Activated naive CD8-positive, alpha-beta T cell (primary cell): Measurements from ENCODE around the gene CDC42BPG.

Experiments
- H3K27ac Mint-ChIP-seq: one replicate; pipeline ENCODE4 v1.8.0; 2021; ENCODE audit warnings: mixed read lengths
- H3K27me3 Mint-ChIP-seq: one replicate; pipeline ENCODE4 v1.8.0; 2021; ENCODE audit warnings: mixed read lengths
- H3K36me3 Mint-ChIP-seq: one replicate; pipeline ENCODE4 v1.8.0; 2021; ENCODE audit warnings: mixed read lengths
- H3K4me1 Mint-ChIP-seq: one replicate; pipeline ENCODE4 v1.8.0; 2021; ENCODE audit warnings: low read depth, mixed read lengths
- H3K4me3 Mint-ChIP-seq: one replicate; pipeline ENCODE4 v1.8.0; 2021; ENCODE audit warnings: mild to moderate bottlenecking, mixed read lengths
- H3K9me3 Mint-ChIP-seq: one replicate; pipeline ENCODE4 v1.8.0; 2021; ENCODE audit warnings: low read depth, mixed read lengths

The CDC42BPG gene

DNA sequence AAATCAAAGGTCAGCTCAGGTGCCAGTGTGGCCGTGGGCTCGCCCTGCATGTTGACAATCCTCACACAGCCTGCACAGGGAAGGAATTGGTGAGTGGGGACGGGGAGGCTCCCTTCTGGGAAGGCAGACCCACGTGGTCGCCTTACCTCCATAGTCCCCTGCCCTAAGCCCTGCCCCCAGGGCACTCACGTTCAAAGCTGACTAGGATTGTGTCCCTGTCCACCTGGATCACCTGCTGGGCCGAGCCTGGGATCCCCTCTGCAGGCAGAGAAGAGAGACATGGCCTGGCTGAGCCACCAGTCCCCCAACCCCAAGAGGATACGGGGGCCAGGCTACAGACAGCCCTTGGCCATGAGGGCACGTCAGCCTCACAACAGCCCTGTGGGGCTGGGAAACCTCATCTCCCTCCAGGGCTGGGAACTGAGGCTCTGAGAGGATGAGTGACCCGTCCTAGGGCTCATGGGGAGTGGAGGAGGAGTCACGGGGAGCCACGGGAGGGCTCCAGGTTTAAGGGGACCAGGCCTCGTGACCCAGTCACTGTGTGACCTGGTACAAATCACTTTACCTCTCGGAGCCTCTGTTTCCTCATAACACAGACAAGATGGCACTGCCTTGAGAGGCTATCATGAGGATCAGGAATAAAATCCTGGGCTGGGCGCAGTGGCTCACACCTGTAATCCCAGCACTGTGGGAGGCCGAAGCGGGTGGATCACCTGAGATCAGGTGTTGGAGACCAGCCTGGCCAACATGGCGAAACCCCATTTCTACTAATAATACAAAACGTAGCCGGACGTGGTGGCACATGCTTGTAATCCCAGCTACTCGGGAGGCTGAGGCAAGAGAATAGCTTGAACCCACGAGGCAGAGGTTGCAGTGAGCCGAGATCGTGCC, 54.0 kb downstream of the CDC42BPG start:
- Mint-ChIP-seq H3K27ac (no peak overlapping the region), H3K4me3 (no peak overlapping the region), H3K27me3 (no peaks in the 10 kb centered on the region), H3K36me3 (no peaks in the 10 kb centered on the region), H3K4me1 (peaks cover 25% of the 10 kb centered on the region), H3K9me3 (no peaks in the 10 kb centered on the region)

DNA sequence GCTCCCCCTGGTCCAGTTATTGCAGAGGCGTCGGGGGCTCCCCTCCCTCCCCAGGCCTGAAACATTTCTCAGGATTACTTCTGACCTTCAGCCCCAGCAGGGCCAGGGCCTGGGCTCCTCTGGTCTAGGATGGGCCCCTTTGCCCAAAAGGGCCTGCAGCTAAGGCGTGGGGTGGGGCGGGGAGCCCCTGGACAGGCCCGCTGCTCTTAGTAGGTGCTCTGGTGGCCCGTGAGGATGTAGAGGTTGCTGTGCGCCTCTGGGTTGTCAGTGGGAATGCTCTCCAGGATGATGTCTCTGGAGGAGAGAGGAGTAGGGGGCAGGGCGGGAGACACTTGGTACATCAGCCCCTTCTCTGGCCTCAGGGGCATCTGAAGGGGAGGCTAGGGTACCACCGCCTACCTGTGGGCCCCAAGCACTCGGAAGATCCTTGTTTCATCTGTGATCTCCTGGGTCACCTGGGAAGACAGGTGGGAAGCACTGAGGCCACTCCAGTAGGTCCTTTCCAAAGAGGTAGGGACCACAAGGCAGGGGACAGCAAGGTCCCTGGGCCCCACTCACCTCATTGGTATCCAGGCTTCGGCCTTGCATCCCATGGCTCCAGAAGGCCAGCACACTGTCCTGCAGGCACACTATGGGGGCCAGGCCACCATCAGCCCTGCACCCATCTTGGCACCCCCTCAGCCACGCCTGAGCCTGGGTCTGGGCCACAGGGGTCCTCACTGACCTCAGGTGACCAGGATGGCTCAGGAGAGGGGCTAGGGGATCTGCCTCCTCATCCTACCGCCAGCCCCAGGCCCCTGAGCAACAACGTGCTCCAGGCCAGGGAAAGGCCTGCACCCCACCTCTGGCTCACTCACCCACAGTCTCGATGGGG, 54.9 kb downstream of the CDC42BPG start:
- peaks cover 23% of the 10 kb centered on the region for H3K4me1 Mint-ChIP-seq
- no peak overlapping the region for H3K4me3 Mint-ChIP-seq
- H3K27me3 Mint-ChIP-seq = no peaks in the 10 kb centered on the region
- no peaks in the 10 kb centered on the region for H3K9me3 Mint-ChIP-seq
- H3K27ac Mint-ChIP-seq = no peak overlapping the region
- peaks cover 2% of the 10 kb centered on the region for H3K36me3 Mint-ChIP-seq

DNA sequence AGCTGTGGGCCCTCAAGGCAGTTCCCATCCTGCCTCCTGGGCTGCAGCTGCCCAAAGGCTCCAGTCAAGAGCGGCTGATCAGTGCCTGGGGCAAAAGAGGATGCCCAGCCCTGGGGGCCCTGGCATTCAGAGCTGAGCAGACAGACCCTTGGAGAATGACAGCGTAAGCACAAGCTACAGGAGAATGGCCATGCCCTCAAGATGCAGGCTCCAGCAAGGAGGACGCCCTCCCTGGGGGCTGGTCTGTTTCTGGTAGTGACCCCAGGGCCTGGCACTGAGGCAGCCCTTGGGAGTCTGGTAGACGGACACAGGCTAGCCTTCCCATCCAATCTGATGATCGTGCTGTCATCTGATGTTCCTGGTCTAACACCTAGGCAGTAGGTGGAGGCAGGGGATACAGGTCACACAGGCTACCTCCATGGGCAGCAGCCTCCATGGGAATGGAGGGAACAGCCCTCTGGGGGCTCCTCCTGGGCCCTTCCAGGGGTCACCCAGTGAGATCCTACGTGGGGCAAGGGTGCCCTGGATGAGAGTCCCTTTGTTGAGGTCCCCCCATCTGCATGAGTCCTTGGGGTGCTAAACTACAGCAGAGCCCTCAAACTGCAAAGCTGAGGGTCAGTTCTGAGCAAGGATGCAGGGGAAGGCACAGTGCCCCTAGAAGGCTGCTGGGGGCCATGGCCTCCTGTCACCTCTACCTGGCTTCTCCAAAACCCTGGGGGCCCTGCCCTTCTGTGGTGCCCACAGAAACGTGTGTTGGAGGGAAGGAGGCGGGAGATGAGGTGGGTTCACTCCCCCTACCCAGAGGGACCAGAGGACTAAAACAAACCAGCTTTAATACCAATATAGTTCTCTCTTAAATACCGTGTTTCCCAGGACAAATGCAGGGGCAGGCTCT, 55.9 kb downstream of the CDC42BPG start:
- Mint-ChIP-seq H3K4me3 (no peak overlapping the region), H3K36me3 (peaks cover 2% of the 10 kb centered on the region), H3K27me3 (no peaks in the 10 kb centered on the region), H3K27ac (no peak overlapping the region), H3K4me1 (peaks cover 15% of the 10 kb centered on the region), H3K9me3 (no peaks in the 10 kb centered on the region)

DNA sequence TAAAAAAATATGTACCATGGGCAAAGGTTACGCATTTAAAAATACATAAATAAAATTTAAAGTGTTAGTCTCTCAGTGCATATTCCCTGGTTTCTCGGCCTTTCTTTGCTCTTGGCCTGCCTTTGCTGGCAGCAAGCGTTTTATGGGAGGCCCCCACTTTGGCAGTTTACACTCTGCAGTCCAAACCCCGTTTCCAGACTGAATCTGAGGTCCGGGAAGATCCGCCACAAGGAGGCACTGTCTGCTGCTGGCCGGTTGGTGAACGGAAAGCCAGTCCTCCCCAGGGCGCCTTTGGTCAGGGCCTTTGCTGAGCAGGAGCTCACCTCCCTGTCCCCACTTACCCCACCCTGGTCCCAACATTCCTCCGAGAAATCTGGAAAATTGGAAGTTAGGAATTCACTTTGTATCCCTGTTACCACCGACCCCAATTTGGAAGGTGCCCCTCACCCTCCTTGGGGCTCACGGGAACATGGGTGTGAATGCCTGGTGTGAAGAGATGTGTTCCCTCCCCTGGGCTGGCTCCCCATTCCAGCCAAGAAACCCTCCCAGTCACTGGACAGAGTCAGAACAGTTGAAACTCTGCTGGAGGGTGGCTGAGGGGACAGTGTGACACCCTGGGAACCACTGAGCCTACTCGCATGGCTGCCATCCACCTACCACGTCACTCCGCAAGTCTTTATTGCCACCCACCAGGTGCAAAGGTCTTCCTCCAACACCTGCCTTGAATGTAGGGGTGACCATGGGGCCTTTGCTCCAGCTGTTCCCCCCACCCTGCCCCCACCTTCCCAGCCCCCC, 56.7 kb downstream of the CDC42BPG start:
- H3K4me1 Mint-ChIP-seq = peaks cover 11% of the 10 kb centered on the region
- H3K27ac Mint-ChIP-seq = no peak overlapping the region
- peaks cover 2% of the 10 kb centered on the region for H3K36me3 Mint-ChIP-seq
- no peaks in the 10 kb centered on the region for H3K9me3 Mint-ChIP-seq
- H3K4me3 Mint-ChIP-seq = no peak overlapping the region
- H3K27me3 Mint-ChIP-seq = no peaks in the 10 kb centered on the region

DNA sequence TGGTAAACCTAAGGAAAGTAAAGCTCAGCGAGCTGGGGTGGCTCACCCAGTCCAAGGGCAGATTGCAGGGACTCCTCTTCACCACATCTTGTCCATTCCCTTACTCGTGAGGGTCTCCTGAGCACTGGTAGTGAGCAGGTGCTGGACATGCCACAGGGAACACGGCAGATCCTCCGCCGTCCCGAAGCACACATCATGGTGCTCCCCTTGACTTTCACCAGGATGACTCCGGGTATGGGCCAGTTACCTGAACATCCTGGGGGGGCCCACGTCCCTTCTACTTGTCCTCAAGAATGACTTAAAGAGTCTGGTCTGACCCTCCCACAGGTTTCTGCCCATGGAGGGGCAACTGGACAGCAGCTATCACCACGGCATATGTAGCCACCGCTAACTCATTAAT, 58.1 kb downstream of the CDC42BPG start:
- no peak overlapping the region for H3K4me3 Mint-ChIP-seq
- H3K27ac Mint-ChIP-seq = no peak overlapping the region

DNA sequence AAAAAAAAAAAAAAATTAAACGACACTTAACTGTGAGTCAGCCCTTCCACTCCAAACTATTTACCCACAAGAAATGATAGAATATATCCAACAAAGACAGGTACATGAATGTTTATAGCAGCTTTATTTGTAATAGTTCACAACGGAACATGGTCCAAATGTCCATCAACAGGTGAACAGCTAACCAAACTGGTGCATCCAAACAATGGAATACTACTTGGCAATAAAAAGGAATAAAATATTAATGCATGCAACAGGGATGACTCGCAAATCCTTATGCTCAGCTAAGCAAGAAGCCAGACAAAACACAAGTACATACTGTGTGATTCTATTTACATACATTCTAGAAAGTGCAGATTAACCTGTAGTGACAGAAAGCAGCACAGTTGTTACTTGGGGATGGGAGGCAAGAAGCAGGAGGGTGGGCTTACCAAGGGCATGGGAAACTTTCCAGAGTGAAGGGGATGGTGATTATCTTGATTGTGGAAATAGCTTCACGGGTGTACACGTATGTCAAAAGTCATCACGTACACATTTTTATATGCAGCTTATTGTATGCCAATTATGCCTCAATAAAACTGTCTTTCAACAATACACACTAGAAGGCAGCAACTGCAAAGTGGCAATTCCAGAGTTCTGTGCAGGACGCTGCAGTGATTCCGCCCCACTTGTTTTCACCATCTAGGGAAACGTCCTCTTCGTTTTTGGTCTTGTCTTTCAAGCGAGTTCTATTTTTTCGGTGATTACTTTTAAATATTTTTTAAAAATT, 59.5 kb downstream of the CDC42BPG start:
- H3K27ac Mint-ChIP-seq = peak overlapping the region; percentile 30
- H3K9me3 Mint-ChIP-seq = no peaks in the 10 kb centered on the region
- H3K36me3 Mint-ChIP-seq = peaks cover 2% of the 10 kb centered on the region
- H3K4me3 Mint-ChIP-seq = no peak overlapping the region
- peaks cover 24% of the 10 kb centered on the region for H3K4me1 Mint-ChIP-seq
- H3K27me3 Mint-ChIP-seq = no peaks in the 10 kb centered on the region

More for the DNA sequence above, 58.1 kb downstream of the CDC42BPG start:
- H3K4me1 Mint-ChIP-seq = peaks cover 14% of the 10 kb centered on the region
- no peaks in the 10 kb centered on the region for H3K27me3 Mint-ChIP-seq
- H3K36me3 Mint-ChIP-seq = peaks cover 2% of the 10 kb centered on the region
- H3K9me3 Mint-ChIP-seq = no peaks in the 10 kb centered on the region

DNA sequence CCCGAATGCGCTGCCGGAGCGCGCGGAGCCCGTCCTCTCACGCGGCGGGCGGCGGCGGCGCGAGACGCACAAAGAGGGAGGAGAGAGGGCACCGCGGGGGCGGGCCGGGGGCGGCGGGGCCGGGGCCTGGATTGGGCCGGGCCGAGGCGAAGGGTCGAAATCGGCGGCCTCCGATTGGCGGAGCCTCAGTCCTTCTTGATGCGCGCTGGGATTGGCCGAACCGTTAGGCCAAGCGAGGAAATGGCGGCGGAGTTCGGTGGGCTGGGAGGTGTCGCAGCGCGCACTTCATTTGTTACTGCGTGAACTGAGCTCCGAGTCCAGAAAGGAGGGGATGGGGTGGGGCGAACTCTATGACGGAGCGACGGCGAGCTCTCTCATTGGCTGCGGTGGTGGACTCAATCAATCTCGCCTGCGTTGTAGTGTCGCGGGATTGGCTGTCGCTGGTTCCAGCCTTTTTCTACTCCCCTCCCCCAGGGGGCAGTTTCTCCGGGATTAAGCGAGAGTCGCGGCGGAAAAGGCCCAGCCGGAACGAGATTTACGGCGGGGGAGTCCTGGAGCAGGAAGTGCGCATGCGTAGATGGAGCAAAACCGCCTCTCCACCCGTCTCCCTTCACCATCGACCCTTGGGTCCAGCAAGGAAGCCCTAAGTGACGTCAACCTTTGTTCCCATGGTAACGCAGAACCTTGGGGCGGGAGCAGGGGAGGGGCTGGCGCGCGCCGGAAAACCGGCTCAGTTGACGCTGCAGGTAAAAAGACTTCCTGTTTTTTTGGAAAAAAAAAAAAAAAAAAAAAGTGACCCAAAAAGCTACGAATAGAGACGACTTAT, 65.8 kb downstream of the CDC42BPG start, which contains the start of gene SF1:
Gene SF1 (minus strand): TSS at position 70 of the 826 bp plus-strand sequence. CDS start 150 bp downstream, outside the sequence.
- Mint-ChIP-seq H3K4me3 (peak within 1 kb of the TSS; percentile 93), H3K27ac (peak within 1 kb of the TSS; percentile 99), H3K4me1 (peaks cover 57% of the 10 kb centered on the region), H3K36me3 (peaks cover 21% of the 10 kb centered on the region), H3K27me3 (no peaks in the 10 kb centered on the region), H3K9me3 (no peaks in the 10 kb centered on the region)

DNA sequence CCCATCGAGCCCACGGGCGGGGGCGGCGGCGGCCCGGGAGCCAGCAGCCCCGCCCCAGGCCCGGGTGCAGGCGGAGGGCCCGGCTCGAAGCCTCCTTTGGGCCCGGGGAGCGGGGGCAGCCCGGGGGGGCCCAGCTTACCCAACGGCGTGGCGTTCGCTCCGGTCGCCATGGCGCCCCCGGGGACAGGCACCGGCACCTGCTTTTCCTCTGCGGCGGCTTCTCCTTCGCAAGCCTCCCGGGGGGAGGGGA, 66.3 kb downstream of the CDC42BPG start:
- Mint-ChIP-seq H3K4me3 (peak overlapping the region; percentile 93), H3K9me3 (no peaks in the 10 kb centered on the region), H3K27me3 (no peaks in the 10 kb centered on the region), H3K27ac (no peak overlapping the region), H3K36me3 (peaks cover 24% of the 10 kb centered on the region), H3K4me1 (peaks cover 62% of the 10 kb centered on the region)

DNA sequence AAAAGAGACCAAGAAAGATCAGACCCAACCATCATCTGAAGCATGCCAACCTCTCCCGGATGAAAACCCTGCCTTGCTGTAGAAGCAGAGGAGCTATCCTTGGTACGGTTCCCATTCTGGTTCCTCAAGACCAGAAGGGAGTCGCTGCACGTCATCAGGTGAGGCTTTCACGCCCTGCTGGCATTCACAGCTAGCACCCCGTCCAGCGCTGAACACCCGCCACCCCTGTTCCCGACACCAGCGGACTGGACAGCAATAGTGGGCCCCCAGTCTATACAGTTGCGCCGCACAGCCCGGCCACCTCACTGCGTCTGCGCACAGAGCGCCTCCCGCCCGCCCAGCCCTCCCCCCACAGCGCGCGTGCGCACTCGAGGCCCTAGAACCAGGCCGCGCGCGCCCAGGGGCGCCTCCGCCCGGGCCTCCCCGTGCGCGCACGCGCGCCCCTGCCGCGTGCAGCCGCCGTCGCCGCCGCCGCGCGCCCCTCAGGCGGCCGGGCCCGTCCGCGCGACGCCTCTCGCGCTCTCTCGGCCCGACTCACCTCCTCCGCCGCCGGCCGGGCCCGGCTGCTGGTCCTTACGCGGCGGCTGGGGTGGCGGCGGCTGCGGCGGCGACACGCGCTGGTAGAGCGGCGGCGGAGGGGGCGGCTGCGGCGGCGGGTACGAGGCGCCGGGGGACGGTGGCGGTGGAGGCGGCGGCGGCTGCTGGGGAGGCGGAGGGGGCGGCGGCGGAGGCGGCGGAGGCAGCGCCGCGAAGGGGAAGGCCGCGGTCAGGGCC, 66.8 kb downstream of the CDC42BPG start:
- Mint-ChIP-seq H3K4me3 (peak overlapping the region; percentile 93), H3K36me3 (peaks cover 24% of the 10 kb centered on the region), H3K27me3 (no peaks in the 10 kb centered on the region), H3K27ac (peak overlapping the region; percentile 87), H3K9me3 (no peaks in the 10 kb centered on the region), H3K4me1 (peaks cover 67% of the 10 kb centered on the region)

DNA sequence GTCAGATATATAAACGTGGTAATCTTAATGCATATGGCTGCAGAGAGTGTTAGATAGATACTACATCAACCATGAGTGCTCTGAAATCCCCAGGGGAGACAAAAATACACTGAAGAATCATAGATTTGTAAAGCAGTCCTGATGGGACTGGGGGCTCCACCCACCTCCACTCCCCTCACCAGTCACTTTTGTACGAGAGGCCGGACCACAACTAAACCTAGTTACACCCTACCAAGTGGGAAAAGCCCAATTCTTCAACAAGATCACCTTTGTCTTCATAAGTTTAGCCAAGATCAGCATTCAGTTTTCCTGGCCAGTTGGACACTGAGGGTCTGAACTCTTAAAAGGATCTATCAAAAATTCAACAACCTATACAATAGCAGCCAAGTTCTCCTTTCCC, 67.6 kb downstream of the CDC42BPG start:
- H3K27ac Mint-ChIP-seq = peak overlapping the region; percentile 87
- H3K36me3 Mint-ChIP-seq = peaks cover 28% of the 10 kb centered on the region
- H3K27me3 Mint-ChIP-seq = no peaks in the 10 kb centered on the region
- H3K4me1 Mint-ChIP-seq = peaks cover 72% of the 10 kb centered on the region
- H3K9me3 Mint-ChIP-seq = no peaks in the 10 kb centered on the region
- peak overlapping the region; percentile 93 for H3K4me3 Mint-ChIP-seq

DNA sequence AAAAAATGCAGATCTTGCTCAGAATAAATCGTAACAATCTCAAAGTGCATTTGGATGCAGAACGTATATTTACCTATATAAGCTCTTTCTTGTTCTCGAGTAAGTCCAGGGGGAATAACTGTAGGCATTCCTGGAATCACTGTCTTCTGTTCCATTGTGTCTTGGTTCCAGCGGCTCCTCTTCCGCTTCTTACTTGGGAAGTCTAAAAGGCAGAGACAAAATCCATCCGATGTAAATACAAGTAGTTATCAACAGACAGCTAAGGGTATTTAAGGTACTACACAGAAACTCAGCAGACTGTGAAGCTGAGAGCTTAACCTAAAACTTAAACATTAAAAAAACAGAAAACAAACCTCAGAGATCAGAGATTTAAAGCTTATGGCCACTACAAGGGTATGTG, 68.0 kb downstream of the CDC42BPG start:
- H3K4me3 Mint-ChIP-seq = peak overlapping the region; percentile 93
- H3K36me3 Mint-ChIP-seq = peaks cover 28% of the 10 kb centered on the region
- H3K9me3 Mint-ChIP-seq = no peaks in the 10 kb centered on the region
- H3K27ac Mint-ChIP-seq = peak overlapping the region; percentile 87
- peaks cover 77% of the 10 kb centered on the region for H3K4me1 Mint-ChIP-seq
- no peaks in the 10 kb centered on the region for H3K27me3 Mint-ChIP-seq

DNA sequence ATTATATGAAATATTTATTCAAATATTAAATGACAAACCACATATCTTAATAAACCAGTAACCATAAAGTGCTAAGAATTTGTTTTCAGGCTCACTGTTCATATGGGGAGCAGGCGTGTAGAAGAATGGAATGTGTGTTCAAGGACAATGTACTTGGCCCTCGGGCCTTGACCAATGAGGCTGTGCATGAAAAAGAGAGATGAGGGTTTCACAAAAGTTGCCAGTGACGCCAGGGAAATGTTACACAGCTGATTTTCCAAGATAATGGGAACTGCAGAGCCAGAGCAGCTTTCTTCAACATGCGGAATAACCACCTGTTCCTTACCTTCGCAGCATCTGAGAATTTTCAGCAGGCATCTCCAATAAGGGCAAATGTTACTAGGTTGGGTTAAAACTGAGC, 70.3 kb downstream of the CDC42BPG start:
- Mint-ChIP-seq H3K27ac (peak overlapping the region; percentile 87), H3K27me3 (no peaks in the 10 kb centered on the region), H3K9me3 (no peaks in the 10 kb centered on the region), H3K36me3 (peaks cover 32% of the 10 kb centered on the region), H3K4me3 (peak overlapping the region; percentile 93), H3K4me1 (peaks cover 77% of the 10 kb centered on the region)
